HG02840 (cell line): ENCODE results near the gene CKAP2.
"Not testable (repeated sequence)": the region's sequence is repeated elsewhere in the genome, so short reads cannot be mapped to it uniquely, and the experiment has no call there.

ENCODE experiments used
- ATAC-seq: cut with Tn5 transposase; IDR thresholded peaks from one replicate; pipeline ENCODE4 v1.9.1; 2021; ENCODE audit warnings: mild to moderate bottlenecking, moderate library complexity, moderate number of reproducible peaks; ENCODE audit not compliant: unreplicated experiment, low FRiP score

The CKAP2 gene

DNA sequence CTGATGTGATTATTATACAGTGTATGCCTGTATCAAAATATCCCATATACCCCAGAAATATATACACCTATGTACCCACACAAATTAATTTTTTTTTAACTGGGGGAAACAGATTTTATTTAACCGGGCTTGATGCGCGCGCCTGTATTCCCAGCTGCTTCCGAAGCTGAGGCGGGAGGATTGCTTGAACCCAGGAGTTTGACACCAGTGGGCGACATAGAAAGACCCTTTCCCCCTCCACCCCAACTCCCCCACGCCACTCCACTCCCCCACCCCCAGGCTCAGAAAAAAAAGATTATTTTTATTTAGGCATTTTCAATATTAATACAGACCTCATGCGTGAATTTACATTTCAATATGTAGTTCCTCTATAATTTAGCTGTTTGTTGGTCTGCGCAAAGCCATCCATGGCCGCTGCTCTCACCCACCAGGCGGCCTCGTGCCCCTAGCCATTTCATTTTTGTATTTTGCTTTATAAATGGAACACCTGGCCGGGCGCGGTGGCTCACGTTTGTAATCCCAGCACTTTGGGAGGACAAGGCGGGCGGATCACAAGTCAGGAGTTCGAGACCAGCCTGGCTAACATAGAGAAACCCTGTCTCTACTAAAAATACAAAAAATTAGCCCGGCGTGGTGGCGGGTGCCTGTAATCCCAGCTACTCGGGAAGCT, 4.0 kb upstream of the CKAP2 start:
- no peak for ATAC-seq

GRCh38 chr13:52452470-52452869, 2.8 kb upstream of the CKAP2 start:
- ATAC-seq, result no peak

DNA sequence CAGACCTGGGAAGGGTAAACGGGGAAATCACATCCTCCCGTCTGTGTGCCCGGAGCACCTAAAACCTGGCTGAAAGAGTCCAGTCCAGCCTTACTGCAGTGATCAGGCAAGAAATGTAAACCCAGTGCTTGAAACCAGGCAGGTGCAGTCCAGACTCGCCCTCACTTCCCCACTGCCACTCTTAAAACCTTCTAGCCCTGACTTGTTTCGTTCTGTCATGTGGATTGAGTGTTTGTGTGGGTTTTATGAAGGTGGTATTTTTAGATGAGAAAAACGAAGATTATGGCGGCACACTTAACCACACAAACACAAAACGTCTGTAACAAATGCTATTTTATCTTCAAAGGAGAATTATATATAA, 839 bp upstream of the CKAP2 start:
- ATAC-seq, result no peak

- peak; percentile 33 for ATAC-seq
These were observed 381 bp downstream of the CKAP2 start for GRCh38 chr13:52455677-52456041.

DNA sequence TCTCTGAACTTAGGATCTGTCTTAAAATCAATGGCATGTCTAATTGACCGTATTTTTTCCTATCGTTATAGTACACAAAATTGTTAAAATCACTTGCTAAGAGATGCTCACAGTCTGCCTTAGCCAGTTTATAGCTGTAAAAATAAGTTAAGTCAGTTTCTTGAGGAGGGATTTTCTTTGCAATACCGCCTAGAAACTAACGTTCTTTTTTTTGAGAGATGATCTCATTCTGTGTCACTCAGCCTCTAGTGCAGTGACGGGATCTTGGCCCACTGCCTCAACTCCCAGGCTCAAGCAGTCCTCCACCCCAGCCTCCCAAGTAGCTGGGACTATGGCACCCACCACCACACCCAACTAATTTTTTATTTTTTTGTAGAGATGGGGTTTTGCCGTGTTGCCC, 4.4 kb downstream of the CKAP2 start:
- ATAC-seq, result no peak

- ATAC-seq, result no peak
These were observed 6.0 kb downstream of the CKAP2 start for GRCh38 chr13:52461265-52461664.

DNA sequence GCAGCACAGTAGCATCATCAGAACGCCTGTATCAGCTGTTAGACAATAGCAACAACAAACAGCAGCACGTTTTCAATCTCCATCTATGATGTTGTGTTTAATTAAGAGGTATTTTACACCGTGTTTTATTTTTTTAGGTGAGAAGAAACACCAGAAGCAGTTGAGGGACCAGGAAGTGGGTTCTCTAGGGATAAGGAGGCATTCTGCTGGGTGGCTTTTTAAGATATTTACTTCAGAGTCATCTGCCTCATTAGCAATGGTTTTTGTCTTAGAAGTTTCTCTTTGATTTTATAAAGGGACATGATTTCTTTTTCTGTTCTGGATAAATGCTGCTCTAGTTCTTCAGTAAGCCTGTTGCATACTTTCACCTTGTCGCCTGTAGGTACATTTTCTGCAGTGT, 8.2 kb downstream of the CKAP2 start:
- no peak for ATAC-seq

- not testable (repeated sequence) for ATAC-seq
These were observed 13.2 kb downstream of the CKAP2 start for GRCh38 chr13:52468487-52468886.

DNA sequence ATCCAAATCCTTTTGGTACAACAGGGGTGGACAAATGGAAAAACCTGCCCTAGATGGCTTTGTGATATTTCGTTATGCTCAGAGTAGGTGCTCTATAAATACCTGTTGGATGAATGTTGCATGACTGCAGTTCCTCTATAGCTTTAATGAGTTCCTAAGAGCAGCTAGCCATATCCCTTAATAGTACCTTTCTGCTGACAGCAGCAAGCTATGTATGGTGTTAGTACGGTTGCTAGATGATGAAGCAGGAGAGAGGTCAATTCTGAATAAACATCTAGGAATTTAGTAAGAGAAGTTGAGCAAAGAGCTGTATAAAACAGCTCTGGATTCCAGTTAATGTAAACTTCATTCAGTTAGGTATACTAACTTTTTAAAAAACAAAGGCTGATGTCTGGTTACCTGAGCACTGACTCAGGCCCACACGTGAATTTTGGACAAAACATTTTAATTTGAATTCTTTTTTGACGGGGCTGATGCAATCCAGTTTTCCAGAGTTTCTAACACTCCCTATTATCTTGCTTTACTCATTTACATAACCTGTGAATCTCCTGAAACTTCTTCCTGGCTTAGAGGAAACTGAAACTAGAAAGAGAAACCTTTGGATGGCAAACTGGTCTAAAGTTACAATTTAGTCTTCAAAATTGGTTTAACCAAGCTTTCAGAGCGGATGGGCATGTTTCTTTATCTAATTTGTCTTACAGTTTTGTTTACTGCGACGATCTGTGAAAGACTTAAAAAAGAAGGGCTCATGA, 25.6 kb downstream of the CKAP2 start:
- not testable (repeated sequence) for ATAC-seq

GRCh38 chr13:52487078-52487477, 31.8 kb downstream of the CKAP2 start:
- ATAC-seq, result not testable (repeated sequence)

- not testable (repeated sequence) for ATAC-seq
These were observed 33.5 kb downstream of the CKAP2 start for GRCh38 chr13:52488763-52489162.

- ATAC-seq, result not testable (repeated sequence)
These were observed 35.7 kb downstream of the CKAP2 start for GRCh38 chr13:52491015-52491414.

DNA sequence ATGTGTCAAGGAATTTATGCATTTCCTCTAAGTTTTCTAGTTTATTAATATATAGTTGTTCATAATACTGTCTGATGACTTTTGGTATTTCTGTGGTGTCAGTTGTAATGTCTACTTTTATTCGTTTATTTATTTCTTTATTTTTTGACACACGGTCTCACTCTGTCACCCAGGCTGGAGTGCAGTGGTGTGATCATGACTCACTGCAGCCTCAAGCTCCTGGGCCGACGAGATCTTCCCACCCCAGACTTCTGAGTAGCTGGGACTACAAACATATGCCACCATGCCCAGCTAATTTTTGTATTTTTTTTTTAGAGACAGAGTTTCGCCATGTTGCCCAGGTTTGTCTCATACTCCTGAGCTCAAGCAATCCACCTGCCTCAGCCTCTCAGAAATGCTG, 39.0 kb downstream of the CKAP2 start:
- not testable (repeated sequence) for ATAC-seq

GRCh38 chr13:52497979-52498378, 42.7 kb downstream of the CKAP2 start:
- not testable (repeated sequence) for ATAC-seq

DNA sequence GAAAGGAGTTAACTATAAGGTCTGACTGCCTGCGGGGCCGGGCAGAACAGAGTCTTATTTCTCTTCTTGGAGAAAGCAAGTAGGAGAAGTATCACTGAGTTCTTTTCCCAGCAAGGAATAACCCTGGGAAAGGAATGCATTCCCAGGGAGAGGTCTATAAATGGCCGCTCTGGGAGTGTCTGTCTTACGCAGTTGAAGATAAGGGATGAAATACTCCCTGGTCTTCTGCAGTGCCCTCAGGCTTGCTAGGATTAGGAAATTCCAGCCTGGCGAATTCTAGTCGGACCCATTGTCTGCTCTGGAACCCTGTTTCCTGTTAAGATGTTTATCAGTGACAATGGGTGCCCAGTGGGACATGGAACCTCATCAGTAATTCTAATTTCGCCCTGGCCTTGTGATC, 47.0 kb downstream of the CKAP2 start:
- not testable (repeated sequence) for ATAC-seq

- ATAC-seq, result not testable (repeated sequence)
These were observed 50.6 kb downstream of the CKAP2 start for GRCh38 chr13:52505843-52506242.

DNA sequence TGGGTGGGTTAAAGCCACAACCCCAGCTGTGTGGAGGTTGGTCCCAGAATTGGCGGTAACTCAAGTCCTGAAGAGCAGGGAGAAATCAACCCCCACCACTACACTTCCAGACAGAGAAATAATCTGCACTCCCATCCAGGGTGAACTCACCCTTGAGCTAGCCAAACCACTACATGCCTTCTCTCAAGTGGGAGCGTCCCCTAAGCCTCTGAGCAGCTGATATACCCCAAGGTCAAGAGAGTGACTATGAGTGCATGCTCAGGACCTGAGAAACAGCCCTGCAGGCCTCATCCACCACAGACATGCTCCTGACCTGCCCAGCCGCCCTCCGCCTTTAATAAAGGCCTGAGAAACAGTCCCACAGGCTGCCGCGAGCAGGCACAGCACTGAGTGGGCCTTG, 54.3 kb downstream of the CKAP2 start:
- not testable (repeated sequence) for ATAC-seq

GRCh38 chr13:52510221-52510797, 55.0 kb downstream of the CKAP2 start:
- ATAC-seq, result not testable (repeated sequence)

DNA sequence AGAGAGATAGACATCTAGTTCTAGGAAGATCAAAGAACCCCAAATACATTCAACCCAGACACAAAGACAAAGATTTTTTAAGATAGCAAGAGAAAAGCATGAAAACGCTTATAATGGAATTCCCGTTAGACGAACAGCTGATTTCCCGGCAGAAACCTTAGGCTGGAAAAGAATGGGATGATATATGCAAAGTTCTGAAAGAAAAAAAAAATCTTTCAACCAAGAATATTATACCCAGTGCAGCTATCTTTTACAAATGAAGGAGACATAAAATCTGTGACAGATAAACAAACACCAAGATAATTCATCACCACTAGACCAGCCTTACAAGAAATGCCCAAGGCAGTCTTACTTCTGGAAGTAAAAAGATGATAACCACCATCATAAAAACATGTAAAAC, 56.3 kb downstream of the CKAP2 start:
- ATAC-seq, result not testable (repeated sequence)

DNA sequence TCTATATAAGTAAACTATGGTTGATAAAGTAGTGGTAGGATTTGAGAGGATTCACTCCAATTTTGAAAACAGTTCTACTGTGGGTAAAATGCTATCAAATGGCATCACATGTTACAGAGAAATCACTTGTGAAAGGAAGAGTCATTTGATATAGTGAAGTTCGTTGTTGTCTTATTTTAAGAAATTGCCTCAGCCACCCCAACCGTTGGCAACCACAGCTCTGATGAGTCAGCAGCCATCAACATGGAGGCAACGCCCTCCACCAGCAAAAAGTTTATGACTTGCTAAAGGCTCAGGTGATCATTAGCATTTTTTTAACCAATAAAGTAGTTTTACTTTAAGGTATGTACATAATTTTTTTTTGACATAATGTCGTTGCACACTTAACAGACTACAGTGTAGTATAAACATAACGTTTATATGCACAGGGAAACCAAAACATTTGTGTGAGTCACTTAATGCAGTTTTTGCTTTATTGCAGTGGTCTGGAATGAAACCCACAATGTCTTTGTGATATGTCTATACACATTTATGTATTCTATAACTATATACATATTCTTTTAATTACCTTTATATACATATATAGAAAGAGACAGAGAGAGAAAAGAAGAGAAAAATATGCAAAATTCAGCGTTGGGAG, 58.8 kb downstream of the CKAP2 start:
- not testable (repeated sequence) for ATAC-seq

- ATAC-seq, result not testable (repeated sequence)
These were observed 68.0 kb downstream of the CKAP2 start for GRCh38 chr13:52523323-52523722.
